HG02763 (cell line): ENCODE data around the gene MYO15A.

Experiments
- ATAC-seq: cut with Tn5 transposase; IDR thresholded peaks from one replicate; pipeline ENCODE4 v1.9.1; 2021; ENCODE audit warnings: mild to moderate bottlenecking, moderate library complexity; ENCODE audit not compliant: unreplicated experiment

The MYO15A gene

GRCh38 chr17:18129041-18129502 lies 20.5 kb downstream of the MYO15A start:
- no peak for ATAC-seq

GRCh38 chr17:18132711-18133110 lies 24.2 kb downstream of the MYO15A start:
- ATAC-seq, result no peak

GRCh38 chr17:18136357-18136756 lies 27.8 kb downstream of the MYO15A start:
- ATAC-seq, result no peak

- ATAC-seq, result no peak
Observed at GRCh38 chr17:18138065-18138749, 29.7 kb downstream of the MYO15A start.

GRCh38 chr17:18139092-18139491 lies 30.5 kb downstream of the MYO15A start:
- ATAC-seq, result no peak

- ATAC-seq, result no peak
Observed at GRCh38 chr17:18139498-18139897, 30.9 kb downstream of the MYO15A start.

GRCh38 chr17:18139949-18140348 lies 31.4 kb downstream of the MYO15A start:
- ATAC-seq, result no peak

- no peak for ATAC-seq
Observed at GRCh38 chr17:18140648-18141047, 32.1 kb downstream of the MYO15A start.

GRCh38 chr17:18141210-18141803 lies 32.8 kb downstream of the MYO15A start:
- ATAC-seq, result no peak

- ATAC-seq, result no peak
Observed at GRCh38 chr17:18142417-18142816, 33.9 kb downstream of the MYO15A start.

GRCh38 chr17:18143044-18143936 lies 34.7 kb downstream of the MYO15A start:
- ATAC-seq, result no peak

GRCh38 chr17:18144261-18144660 lies 35.7 kb downstream of the MYO15A start:
- no peak for ATAC-seq

GRCh38 chr17:18144855-18145254 lies 36.3 kb downstream of the MYO15A start:
- ATAC-seq, result no peak

GRCh38 chr17:18145811-18146210 lies 37.3 kb downstream of the MYO15A start:
- ATAC-seq, result no peak

GRCh38 chr17:18146259-18146658 lies 37.7 kb downstream of the MYO15A start:
- no peak for ATAC-seq

GRCh38 chr17:18146980-18147379 lies 38.4 kb downstream of the MYO15A start:
- ATAC-seq, result no peak

GRCh38 chr17:18148586-18148985 lies 40.0 kb downstream of the MYO15A start:
- no peak for ATAC-seq

- no peak for ATAC-seq
Observed at GRCh38 chr17:18151290-18151689, 42.7 kb downstream of the MYO15A start.

- no peak for ATAC-seq
Observed at GRCh38 chr17:18155179-18155578, 46.6 kb downstream of the MYO15A start.

GRCh38 chr17:18156171-18156975 lies 47.8 kb downstream of the MYO15A start:
- no peak for ATAC-seq

GRCh38 chr17:18156976-18157280 lies 48.4 kb downstream of the MYO15A start:
- no peak for ATAC-seq
